G401.6 (cell line): ENCODE results near the gene MED27.

Experiments
- FAIRE-seq: peaks from 2 replicates; lab custom pipeline; 2012; peaks lifted over from hg19 to GRCh38; lab: Jason Lieb, UNC

The MED27 gene

GRCh38 chr9:131876486-131876885 lies 203.2 kb downstream of the MED27 start:
- no peak for FAIRE-seq

- no peak for FAIRE-seq
Measured at GRCh38 chr9:131875828-131876485, 203.7 kb downstream of the MED27 start.

- no peak for FAIRE-seq
Measured at GRCh38 chr9:131874916-131875670, 204.6 kb downstream of the MED27 start.

GRCh38 chr9:131874447-131874846 lies 205.2 kb downstream of the MED27 start:
- no peak for FAIRE-seq

- no peak for FAIRE-seq
Measured at GRCh38 chr9:131873891-131874440, 205.7 kb downstream of the MED27 start.

GRCh38 chr9:131873335-131873734 lies 206.3 kb downstream of the MED27 start:
- no peak for FAIRE-seq

DNA sequence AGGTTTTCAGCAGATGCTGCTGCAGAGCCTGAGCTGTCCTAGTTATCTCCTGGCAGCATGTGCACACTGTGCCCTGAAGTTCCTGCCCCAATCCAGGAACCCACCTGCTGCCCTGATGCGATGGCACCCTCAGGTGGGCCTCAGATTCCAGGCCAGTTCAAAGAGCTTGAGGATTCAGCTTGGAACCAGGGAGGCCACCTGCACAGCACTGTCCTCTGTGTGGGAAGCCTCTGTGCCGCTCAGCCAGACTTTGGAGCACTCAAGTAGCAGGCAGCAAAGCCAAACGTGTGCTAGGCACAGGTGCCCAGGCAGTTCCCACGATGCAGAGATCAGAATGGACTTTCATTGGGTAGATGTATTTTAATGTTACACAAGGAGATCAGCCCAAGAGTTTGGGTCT lies 207.0 kb downstream of the MED27 start:
- FAIRE-seq = no peak

DNA sequence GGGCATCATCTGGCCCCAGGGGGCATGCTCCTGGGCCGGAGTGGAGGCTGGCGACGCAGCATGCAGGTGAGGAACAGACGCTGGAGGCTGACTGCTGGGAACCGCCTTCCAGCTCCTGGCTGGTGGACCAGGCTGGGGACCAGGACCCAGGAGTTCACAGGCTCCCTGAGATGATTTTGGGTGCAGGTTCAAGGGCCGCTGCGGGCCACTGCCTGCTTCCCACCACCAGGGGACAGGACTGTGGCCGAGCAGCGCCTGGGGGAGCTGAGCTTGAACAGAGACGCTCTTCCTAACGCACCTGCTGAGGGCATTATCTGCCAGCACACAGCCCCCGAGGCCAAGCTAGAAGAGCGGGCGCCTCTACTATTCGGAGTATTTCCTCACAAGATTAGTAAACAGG lies 207.7 kb downstream of the MED27 start:
- FAIRE-seq = no peak

DNA sequence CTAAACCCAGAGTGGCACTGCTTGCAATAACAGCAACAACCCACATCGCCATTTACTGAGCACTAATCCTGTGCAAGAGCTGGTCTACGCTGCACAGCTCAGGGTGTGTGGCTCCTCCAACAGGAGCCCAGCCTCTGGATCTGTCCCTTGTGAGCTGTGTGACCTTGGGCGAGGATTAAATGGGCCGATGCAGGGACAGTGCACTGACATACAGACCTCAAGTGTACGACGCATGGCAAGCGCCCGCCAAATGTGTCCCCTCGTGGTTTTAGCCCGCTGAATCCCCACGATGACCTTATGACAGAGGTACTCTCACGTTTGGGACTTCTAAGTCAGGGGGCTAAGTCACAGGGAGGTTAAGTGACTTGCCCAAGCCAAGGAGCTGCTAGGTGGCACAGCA lies 209.5 kb downstream of the MED27 start:
- FAIRE-seq = no peak

GRCh38 chr9:131869348-131869747 lies 210.3 kb downstream of the MED27 start:
- no peak for FAIRE-seq

- no peak for FAIRE-seq
Measured at GRCh38 chr9:131868766-131869165, 210.9 kb downstream of the MED27 start.

- FAIRE-seq = no peak
Measured at GRCh38 chr9:131867611-131868192, 212.0 kb downstream of the MED27 start.

DNA sequence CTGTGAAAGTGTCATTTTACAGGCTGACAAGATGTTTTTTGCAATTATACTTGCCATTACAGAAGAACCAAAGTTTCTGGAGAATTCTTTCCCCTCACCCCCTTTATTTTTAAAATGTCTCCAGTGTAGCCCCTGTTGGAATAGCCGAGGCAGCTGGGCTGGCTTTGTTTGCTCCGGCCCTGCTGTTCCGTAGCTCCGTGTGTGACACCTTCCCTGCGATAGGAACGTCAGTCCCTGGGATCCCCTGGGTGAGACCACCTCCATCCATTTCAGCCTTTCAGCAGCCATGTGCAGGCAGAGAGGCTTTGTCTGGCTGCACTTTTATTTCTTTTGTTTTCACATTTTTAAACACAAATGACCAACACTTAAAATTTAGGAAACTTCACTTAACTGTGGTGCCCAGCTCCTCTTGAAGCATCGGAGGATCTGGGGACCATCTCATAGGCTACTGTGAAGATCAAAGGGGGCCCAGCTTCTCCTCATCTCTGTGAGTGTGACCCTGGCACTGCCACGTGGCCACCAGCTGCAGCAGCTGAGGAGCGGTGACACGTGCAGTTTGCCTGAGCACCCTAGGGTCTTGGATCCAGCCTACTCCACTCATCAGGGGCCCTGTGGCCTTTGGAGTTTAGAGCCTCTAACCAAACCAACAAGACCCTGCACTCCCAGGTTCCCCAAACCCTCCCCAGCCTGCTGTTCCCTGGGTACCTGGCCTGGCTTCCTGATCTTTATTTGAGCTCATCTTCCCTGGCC lies 214.0 kb downstream of the MED27 start:
- FAIRE-seq = no peak

GRCh38 chr9:131864531-131864930 lies 215.1 kb downstream of the MED27 start:
- no peak for FAIRE-seq

GRCh38 chr9:131863306-131863896 lies 216.3 kb downstream of the MED27 start:
- FAIRE-seq = no peak

DNA sequence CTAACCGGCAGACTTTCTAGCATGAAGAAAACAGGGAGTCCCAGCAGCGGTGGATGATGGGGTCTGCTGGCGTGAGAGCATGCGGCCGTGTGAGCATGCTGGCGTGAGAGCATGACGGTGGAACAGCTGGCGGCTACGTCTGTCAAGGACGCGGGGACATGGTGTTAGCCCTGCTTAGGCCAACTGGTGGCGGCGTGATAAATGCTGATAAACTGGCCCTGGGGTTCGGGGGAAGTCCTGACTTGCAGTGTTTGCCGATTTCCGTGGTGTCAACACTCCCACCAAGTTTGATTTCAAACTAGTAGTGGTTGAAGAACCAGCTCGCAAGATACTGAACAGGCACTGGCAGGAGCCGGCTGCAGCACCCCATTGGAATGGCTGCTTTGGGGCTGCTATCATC lies 217.4 kb downstream of the MED27 start:
- no peak for FAIRE-seq

DNA sequence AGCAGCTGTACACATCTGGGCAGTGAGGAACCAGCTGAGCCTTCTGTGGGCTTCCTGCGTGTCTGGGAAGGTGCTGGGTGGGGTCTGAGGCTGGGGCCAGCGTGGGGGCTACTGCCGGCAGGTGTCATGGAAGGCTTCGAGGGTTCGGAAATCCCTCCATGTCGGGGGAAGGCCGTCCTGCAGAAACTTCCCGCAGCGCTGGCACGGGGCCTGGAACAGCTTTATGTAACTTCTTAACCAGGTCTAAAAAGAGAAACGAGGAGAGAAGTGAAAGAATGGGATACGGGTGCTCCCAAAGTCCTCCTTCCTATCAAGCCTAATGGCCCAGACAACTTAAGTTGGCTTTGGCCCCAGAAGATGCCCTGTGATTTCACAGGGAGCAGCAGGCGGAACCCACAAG lies 219.2 kb downstream of the MED27 start:
- FAIRE-seq = no peak

GRCh38 chr9:131858147-131858546 lies 221.5 kb downstream of the MED27 start:
- FAIRE-seq = no peak

- FAIRE-seq = no peak
Measured at GRCh38 chr9:131856105-131856504, 223.6 kb downstream of the MED27 start.

- FAIRE-seq = no peak
Measured at GRCh38 chr9:131854896-131855613, 224.6 kb downstream of the MED27 start.

- FAIRE-seq = no peak
Measured at GRCh38 chr9:131854334-131854733, 225.3 kb downstream of the MED27 start.

DNA sequence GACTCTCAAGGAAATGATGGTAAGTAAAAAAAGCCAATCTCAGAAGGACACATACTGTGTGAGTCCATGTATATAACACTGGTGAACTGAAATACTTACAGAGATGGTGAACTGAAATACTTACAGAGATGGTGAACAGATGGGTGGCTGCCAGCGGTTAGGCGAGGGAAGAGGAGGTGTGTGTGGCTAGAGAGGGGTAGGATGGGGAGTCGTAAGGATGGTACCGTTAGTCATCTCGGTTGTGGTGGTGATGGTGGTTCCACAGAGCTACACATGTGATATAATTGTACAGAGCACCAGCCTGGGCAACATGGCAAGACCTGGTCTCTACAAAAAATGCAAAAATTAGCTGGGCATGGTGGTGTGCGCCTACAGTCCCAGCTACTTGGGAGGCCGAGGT lies 226.2 kb downstream of the MED27 start:
- no peak for FAIRE-seq
